HG03575 (cell line): ENCODE measurements around the gene MTMR10.

Experiments used
- ATAC-seq: cut with Tn5 transposase; IDR thresholded peaks from one replicate; pipeline ENCODE4 v1.9.1; 2021; ENCODE audit not compliant: unreplicated experiment, insufficient number of reproducible peaks, low FRiP score; ENCODE audit errors: extremely low read depth

Gene MTMR10

GRCh38 chr15:31017311-31017710 lies 25.9 kb upstream of the MTMR10 start:
- ATAC-seq = no peak

GRCh38 chr15:31016446-31016915 lies 25.1 kb upstream of the MTMR10 start:
- ATAC-seq = no peak

GRCh38 chr15:31014608-31014925 lies 23.1 kb upstream of the MTMR10 start:
- no peak for ATAC-seq

GRCh38 chr15:31013863-31014607 lies 22.6 kb upstream of the MTMR10 start:
- ATAC-seq = no peak

- no peak for ATAC-seq
Measured at GRCh38 chr15:31012455-31012854, 21.0 kb upstream of the MTMR10 start.

- no peak for ATAC-seq
Measured at GRCh38 chr15:31010036-31010435, 18.6 kb upstream of the MTMR10 start.

- no peak for ATAC-seq
Measured at GRCh38 chr15:31005660-31006059, 14.2 kb upstream of the MTMR10 start.

- ATAC-seq = no peak
Measured at GRCh38 chr15:31004220-31004733, 12.8 kb upstream of the MTMR10 start.

GRCh38 chr15:31001702-31002101 lies 10.3 kb upstream of the MTMR10 start:
- ATAC-seq = no peak

- ATAC-seq = no peak
Measured at GRCh38 chr15:30999729-31000128, 8.3 kb upstream of the MTMR10 start.

- no peak for ATAC-seq
Measured at GRCh38 chr15:30997270-30997669, 5.8 kb upstream of the MTMR10 start.

- ATAC-seq = no peak
Measured at GRCh38 chr15:30992249-30992864, 929 bp upstream of the MTMR10 start.

GRCh38 chr15:30990446-30991254 lies 778 bp downstream of the MTMR10 start:
- ATAC-seq = no peak

- ATAC-seq = no peak
Measured at GRCh38 chr15:30990036-30990435, 1.4 kb downstream of the MTMR10 start.

GRCh38 chr15:30985081-30985531 lies 6.3 kb downstream of the MTMR10 start:
- ATAC-seq = no peak

GRCh38 chr15:30984542-30984941 lies 6.9 kb downstream of the MTMR10 start:
- ATAC-seq = no peak

GRCh38 chr15:30984118-30984517 lies 7.3 kb downstream of the MTMR10 start:
- ATAC-seq = no peak

- ATAC-seq = no peak
Measured at GRCh38 chr15:30979457-30979856, 12.0 kb downstream of the MTMR10 start.

- no peak for ATAC-seq
Measured at GRCh38 chr15:30978328-30978727, 13.1 kb downstream of the MTMR10 start.

- no peak for ATAC-seq
Measured at GRCh38 chr15:30974112-30974511, 17.3 kb downstream of the MTMR10 start.
